Upper lobe of right lung (tissue), 1 donor: ENCODE measurements around the gene TSKU. TPM values are rescaled to one million over a fixed set of nuclear protein-coding genes. Genes with fewer than 3 reads are reported as not detected.
A peak's percentile ranks its signal among the peaks of the same experiment; 100 is the strongest.

ENCODE experiments used
- ATAC-seq: fragments of 200-7000 bp; cut with Tn5 transposase; one replicate; pipeline ENCODE4 v1.9.1; 2020; ENCODE audit warnings: mild to moderate bottlenecking, moderate library complexity
- DNase-seq: peaks from one replicate; pipeline ENCODE4 v3.0.0-alpha.2; 2020
- H3K27ac ChIP-seq: fragments of 200-600 bp; one replicate; pipeline ENCODE4 v1.8.0; 2022
- H3K27me3 ChIP-seq: fragments of 200-600 bp; one replicate; pipeline ENCODE4 v1.8.0; 2022; ENCODE audit warnings: mild to moderate bottlenecking
- H3K36me3 ChIP-seq: fragments of 200-600 bp; one replicate; pipeline ENCODE4 v1.8.0; 2022
- H3K4me1 ChIP-seq: fragments of 200-600 bp; one replicate; pipeline ENCODE4 v1.8.0; 2022
- H3K4me3 ChIP-seq: fragments of 200-600 bp; one replicate; pipeline ENCODE4 v1.8.0; 2022; ENCODE audit warnings: mild to moderate bottlenecking
- H3K9me3 ChIP-seq: fragments of 200-600 bp; one replicate; pipeline ENCODE4 v1.8.0; 2022
- intact Hi-C: fragments of 100-400 bp; cut with DNase I; formaldehyde crosslinking; loops from one replicate; pipeline ENCODE4 v1.11.0; 2022
- total RNA-seq: library from RNA; stranded (reverse); fragmentation: NEBNext Ultra II Directional; extraction: Animal tissue kit (Norgen Biotek cat#: 25700); gene quantifications from one replicate; pipeline ENCODE4 v1.2.1, GENCODE V29; 2021
- TF ChIP-seq, protein P1 (sequence below): fragments of 200-600 bp; IDR thresholded peaks from one replicate; pipeline ENCODE4 v1.8.0; 2022; ENCODE audit warnings: antibody characterized with exemption
- donor health status: DM: no; HTN: yes; CAD: no; lungs with severe emphysema.

TSKU gene
- total RNA-seq, 1 donor from 2014 or later, result 18.1 TPM

DNA sequence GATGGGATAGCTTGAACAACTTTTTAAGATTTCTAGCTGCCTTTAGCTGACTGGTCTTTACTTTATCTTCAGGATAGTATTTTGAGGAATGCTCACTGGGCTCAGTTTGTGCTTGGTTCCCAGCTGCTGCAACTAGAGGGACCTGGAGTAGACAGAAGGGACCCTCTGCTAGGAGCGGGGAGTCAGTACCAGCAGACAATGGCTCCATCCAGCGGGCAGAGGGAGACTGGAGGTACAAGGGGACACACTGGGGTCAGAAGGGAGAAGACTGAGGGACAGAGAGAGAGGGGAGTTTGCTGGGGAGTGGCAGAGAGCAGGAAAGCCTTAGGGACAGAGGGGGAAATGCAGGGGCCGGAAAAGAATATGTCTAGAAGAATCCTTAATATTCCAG lies 55.5 kb downstream of the TSKU start:
- no peaks in the 10 kb centered on the region for H3K9me3 ChIP-seq
- H3K4me1 ChIP-seq, result peaks cover 33% of the 10 kb centered on the region
- TF ChIP-seq, protein P1, sequence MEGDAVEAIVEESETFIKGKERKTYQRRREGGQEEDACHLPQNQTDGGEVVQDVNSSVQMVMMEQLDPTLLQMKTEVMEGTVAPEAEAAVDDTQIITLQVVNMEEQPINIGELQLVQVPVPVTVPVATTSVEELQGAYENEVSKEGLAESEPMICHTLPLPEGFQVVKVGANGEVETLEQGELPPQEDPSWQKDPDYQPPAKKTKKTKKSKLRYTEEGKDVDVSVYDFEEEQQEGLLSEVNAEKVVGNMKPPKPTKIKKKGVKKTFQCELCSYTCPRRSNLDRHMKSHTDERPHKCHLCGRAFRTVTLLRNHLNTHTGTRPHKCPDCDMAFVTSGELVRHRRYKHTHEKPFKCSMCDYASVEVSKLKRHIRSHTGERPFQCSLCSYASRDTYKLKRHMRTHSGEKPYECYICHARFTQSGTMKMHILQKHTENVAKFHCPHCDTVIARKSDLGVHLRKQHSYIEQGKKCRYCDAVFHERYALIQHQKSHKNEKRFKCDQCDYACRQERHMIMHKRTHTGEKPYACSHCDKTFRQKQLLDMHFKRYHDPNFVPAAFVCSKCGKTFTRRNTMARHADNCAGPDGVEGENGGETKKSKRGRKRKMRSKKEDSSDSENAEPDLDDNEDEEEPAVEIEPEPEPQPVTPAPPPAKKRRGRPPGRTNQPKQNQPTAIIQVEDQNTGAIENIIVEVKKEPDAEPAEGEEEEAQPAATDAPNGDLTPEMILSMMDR, result no peak
- DNase-seq, result no peak
- no peak overlapping the region for H3K27ac ChIP-seq
- H3K4me3 ChIP-seq, result no peak overlapping the region
- ATAC-seq, result no peak
- no peaks in the 10 kb centered on the region for H3K27me3 ChIP-seq
- H3K36me3 ChIP-seq, result no peaks in the 10 kb centered on the region
- intact Hi-C loops, result no loop called here

DNA sequence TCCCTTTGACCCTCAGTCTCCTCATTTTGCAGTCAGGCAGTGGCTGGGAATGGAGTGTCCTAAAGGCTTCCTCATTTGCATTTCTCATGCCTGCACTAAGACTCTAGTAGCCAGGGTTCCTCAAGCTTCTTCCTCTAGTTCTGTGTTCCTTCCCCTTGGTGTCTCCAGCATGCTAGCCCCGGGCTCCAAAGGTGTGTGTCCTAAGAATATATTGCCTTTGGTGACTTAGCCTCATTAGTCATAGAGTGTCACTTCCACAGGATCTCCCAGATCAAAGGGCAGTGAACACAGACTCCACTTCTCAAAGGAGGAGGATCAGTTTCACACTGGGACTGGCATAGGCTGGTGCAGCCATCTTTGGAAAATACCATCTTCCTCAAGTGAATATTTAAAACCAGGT lies 56.2 kb downstream of the TSKU start:
- DNase-seq, result no peak
- no peaks in the 10 kb centered on the region for H3K36me3 ChIP-seq
- ATAC-seq, result peak; percentile 37
- no peaks in the 10 kb centered on the region for H3K9me3 ChIP-seq
- TF ChIP-seq, protein P1, result no peak
- H3K27ac ChIP-seq, result no peak overlapping the region
- no peaks in the 10 kb centered on the region for H3K27me3 ChIP-seq
- intact Hi-C loops, result no loop called here
- no peak overlapping the region for H3K4me3 ChIP-seq
- H3K4me1 ChIP-seq, result peaks cover 29% of the 10 kb centered on the region

GRCh38 chr11:76841923-76842452 lies 58.8 kb downstream of the TSKU start:
- H3K4me1 ChIP-seq, result peaks cover 11% of the 10 kb centered on the region
- DNase-seq (no peak), ATAC-seq (no peak)
- no peaks in the 10 kb centered on the region for H3K36me3 ChIP-seq
- H3K27me3 ChIP-seq, result no peaks in the 10 kb centered on the region
- H3K4me3 ChIP-seq, result no peak overlapping the region
- TF ChIP-seq, protein P1, result no peak
- intact Hi-C loops, result no loop called here
- H3K27ac ChIP-seq, result no peak overlapping the region
- H3K9me3 ChIP-seq, result no peaks in the 10 kb centered on the region

GRCh38 chr11:76843907-76844306 lies 60.8 kb downstream of the TSKU start:
- Histone ChIP-seq H3K36me3 (no peaks in the 10 kb centered on the region), H3K4me1 (peaks cover 12% of the 10 kb centered on the region), H3K27me3 (no peaks in the 10 kb centered on the region), H3K9me3 (no peaks in the 10 kb centered on the region), H3K4me3 (no peak overlapping the region), H3K27ac (no peak overlapping the region)
- intact Hi-C loops, result no loop called here
- TF ChIP-seq, protein P1, result no peak
- DNase-seq (no peak), ATAC-seq (no peak)

DNA sequence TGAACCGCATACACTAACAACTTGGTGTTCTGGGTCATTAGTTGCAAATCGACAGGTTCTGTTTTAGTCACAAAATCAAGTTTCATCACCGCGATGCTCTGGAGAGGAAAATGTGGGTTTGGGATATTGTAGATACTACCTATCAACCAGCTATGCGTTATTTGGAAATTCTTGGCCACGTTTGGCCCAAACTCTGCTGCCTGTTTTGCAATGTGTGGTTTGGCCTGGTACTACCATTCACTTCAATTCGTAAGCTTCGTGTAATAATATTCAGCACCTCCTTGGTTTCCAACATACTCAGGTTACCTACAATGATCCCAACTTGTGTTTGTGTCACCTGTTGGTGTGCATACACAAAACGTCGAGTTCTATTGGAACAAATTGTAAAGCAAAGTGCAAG lies 61.4 kb downstream of the TSKU start:
- DNase-seq (no peak), ATAC-seq (no peak)
- Histone ChIP-seq H3K4me3 (no peak overlapping the region), H3K27ac (no peak overlapping the region), H3K4me1 (peaks cover 12% of the 10 kb centered on the region), H3K9me3 (no peaks in the 10 kb centered on the region), H3K36me3 (no peaks in the 10 kb centered on the region), H3K27me3 (no peaks in the 10 kb centered on the region)
- intact Hi-C loops, result no loop called here
- TF ChIP-seq, protein P1, result no peak

- Histone ChIP-seq H3K4me3 (no peak overlapping the region), H3K9me3 (no peaks in the 10 kb centered on the region), H3K36me3 (no peaks in the 10 kb centered on the region), H3K4me1 (peaks cover 14% of the 10 kb centered on the region), H3K27ac (no peak overlapping the region), H3K27me3 (no peaks in the 10 kb centered on the region)
- DNase-seq (no peak), ATAC-seq (no peak)
- TF ChIP-seq, protein P1, result no peak
- intact Hi-C loops, result no loop called here
These were observed 61.9 kb downstream of the TSKU start for GRCh38 chr11:76845069-76845468.
